Activated T-cell treated with anti-CD3 and anti-CD28 coated beads, Interleukin-2, amount 50 U/mL, for 1 hour (primary cell): Measurements from ENCODE around the gene SAG.

Experiments used
- DNase-seq: peaks from one replicate; pipeline ENCODE4 v3.0.0-alpha.2; 2020

SAG gene

GRCh38 chr2:233307565-233307964 lies at the start of gene SAG:
TSS of gene SAG (plus strand) at chr2:233307816. CDS start at chr2:233309190, 1,374 bp downstream.
- DNase-seq = no peak

- no peak for DNase-seq
Observed at GRCh38 chr2:233258211-233258610, 49.4 kb upstream of the SAG start.

DNA sequence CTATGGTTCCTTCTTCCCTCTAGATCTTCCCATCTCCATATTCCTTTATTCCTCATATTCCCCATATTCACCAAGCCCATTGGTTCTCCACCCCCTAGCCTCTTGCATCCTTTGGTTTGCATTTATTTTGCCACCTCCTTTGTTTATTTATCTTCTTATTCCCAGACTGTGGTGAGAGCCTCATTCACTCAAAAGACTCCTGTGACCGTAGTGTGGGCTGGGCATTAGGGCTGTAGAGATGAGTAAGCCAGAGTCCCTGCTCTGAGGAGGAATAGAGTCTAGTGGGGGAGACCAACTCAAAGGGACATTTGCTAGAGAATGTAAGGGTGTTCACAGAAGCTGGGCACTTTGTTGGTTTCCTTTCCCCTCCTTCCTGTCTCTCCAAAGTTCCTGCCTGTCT lies 47.9 kb upstream of the SAG start:
- no peak for DNase-seq

- no peak for DNase-seq
Observed at GRCh38 chr2:233260661-233261060, 47.0 kb upstream of the SAG start.

- no peak for DNase-seq
Observed at GRCh38 chr2:233261819-233262555, 45.6 kb upstream of the SAG start.

DNA sequence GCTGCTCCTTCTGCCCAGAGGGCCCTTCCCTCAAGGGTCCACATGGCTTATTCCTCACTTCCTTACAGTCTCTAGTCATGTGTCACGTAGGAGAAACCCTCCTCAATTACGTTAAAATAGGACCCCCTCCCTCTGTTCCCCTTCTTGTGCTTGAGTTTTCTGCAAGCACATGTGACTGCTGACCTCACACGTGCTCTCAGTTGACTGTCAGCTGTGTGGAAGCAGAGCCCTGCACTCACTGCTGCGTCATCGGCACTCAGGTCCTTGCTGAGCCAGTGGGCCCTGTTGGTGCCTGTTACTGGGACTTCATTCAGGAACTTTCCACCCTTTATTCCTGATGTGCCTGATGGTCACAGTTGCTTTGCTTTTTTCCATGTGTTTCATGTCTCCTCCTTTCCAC lies 45.1 kb upstream of the SAG start:
- DNase-seq = no peak

GRCh38 chr2:233263045-233263570 lies 44.5 kb upstream of the SAG start:
- DNase-seq = no peak

DNA sequence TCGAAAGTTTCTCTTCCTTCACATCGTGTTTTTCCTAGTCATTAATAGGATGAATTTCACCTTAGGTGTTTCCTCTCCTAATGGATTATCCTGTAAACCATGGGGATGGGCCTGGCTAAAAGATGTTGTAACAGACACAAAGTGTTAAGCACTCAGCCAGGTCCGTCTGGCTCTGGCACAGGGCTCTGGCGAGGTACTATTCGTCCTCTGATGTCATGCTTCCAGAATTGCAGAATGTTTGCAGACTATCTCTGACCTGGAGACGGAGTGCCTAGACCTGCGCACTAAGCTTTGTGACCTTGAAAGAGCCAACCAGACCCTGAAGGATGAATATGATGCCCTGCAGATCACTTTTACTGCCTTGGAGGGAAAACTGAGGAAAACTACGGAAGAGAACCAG lies 42.9 kb upstream of the SAG start:
- DNase-seq = no peak

- no peak for DNase-seq
Observed at GRCh38 chr2:233265899-233266431, 41.7 kb upstream of the SAG start.

GRCh38 chr2:233266481-233266880 lies 41.1 kb upstream of the SAG start:
- DNase-seq = no peak

- peak; percentile 78 for DNase-seq
Observed at GRCh38 chr2:233267516-233268245, 39.9 kb upstream of the SAG start.

GRCh38 chr2:233270366-233270765 lies 37.2 kb upstream of the SAG start:
- no peak for DNase-seq

DNA sequence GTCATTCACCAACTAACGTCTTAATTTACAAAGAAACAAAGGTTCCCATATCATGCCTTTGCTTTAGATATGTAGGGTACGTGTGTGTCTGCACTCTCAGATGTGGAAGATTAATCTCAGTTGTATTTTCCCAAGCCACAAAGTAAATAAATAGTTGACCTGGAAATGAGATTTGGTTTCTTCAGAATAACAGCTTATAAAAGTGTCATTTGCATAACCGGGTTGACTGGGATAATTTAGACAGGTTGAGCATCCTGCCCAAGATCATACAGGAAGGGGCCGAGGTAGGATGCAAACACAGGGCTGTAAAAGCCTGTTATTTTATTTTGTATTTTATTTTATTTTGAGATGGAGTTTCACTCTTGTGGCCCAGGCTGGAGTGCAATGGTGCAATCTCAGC lies 36.7 kb upstream of the SAG start:
- DNase-seq = no peak

DNA sequence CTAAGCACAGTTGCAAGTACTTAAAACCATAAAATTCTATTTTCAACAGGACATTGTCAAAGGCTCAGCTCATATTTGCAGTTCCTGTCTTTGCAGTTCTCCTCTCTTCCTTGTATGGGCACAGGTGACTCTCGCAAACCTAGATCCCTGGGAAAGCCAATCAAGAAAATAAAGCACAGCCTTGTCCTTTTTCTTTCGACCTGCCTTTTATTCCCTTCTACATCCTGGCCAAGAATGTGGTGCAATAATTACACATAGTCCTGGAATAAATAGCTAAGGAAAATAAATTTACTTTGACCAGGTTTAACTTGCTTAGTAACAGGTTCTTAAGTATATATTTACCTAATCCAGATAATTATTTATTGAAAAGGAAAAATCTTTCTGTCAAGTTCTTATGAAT lies 35.9 kb upstream of the SAG start:
- DNase-seq = no peak

DNA sequence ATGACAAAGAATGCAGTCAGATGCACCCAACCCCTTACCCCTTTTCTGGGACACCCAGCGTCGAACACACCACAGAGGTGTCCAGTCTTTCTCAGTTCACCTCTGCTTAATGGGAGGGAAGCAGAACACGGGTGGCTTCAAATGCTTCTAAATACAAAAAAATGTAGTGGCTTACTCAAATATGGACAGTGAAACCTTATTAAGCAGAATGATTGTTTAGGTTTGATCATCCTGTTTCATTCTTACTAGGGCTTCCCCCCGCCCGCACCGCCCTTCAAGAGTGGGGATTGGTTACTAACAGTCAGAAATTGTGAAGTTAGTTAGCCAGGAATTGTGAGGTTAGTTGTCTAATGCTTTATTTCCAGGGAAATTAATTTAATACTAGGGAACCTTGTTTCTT lies 34.5 kb upstream of the SAG start:
- no peak for DNase-seq

DNA sequence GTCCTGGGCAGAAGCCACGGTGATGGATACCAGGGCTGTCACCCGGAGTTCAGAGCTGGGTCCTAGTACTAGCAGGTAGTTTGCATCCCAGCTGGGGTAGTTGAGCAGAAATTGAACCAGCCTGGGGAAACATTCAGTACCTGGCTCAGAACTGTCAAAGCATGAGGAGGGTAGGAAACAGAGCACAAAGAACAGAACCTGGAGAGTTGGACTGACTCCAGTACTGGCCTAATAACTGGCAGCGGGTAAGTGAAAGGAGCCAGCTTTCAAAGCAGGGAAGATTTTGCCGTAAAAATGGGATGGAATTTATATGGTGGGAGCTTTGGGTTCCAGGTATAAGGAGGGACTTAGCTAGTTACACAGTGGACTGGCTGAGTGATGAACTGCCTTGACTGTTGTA lies 32.4 kb upstream of the SAG start:
- no peak for DNase-seq

DNA sequence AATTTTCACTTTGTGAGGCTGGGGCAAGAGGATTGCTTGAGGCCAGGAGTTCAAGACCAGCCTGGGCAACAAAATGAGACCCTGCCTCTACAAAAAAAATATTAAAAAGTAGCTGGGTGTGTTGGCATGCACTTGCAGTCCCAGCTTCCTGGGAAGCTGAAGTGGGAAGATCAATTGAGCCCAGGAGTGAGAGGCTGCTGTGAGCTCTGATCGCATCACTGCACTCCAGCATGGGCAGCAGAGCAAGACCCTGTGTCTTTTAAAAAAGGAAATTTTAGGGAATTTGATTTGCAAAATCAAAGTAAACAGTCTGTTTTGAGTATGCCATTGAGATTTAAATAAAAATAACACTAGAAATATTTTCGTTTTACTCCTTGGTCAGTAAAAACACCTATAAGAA lies 28.7 kb upstream of the SAG start:
- no peak for DNase-seq

DNA sequence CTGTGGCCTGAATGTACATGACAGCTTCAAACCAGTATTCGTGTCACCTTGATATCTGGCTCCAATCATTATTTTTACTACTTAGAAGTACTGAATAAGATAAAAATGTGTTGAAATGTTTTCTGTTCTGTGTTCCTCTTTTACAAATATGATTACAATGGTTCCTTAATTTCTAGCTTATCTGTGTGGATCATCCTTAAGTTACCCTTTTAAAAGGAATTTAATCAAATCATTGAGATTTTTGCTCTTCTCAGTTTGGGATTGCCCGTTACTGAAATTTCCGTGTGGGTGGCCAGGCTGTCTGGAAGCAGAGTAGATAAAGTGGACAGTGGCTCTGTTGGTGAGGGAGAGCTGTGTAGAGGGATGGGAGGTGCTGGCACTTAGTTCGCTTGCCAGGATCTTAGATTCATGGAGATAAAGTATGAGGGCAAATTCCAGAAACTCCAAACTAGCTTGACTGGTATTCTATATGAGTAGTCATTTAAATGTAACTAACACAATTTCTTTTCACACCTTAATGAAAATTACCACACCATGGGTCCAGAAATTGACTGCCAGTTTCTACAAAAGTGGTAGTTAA lies 27.4 kb upstream of the SAG start:
- no peak for DNase-seq

DNA sequence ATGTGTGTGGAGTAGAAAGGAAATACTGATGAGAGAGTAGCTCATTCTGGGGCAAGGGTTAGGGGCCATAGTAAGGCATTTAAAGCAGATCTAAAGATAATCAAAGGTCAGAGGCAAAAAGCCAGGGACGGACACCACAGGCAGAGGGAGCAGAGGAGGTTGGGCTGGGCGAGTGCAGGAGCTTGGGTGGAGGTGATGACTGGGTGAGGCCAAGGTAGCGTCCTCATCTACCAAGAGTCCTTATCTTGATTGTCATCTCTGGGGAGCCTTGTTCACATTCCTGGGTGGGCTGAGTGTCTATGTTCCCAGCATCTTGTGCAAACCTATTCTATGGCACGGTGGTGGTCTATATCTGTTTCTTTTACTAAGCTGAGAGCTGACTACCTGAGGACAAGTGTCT lies 26.1 kb upstream of the SAG start:
- no peak for DNase-seq

GRCh38 chr2:233281992-233282603 lies 25.5 kb upstream of the SAG start:
- DNase-seq = no peak

- no peak for DNase-seq
Observed at GRCh38 chr2:233285921-233286320, 21.7 kb upstream of the SAG start.

DNA sequence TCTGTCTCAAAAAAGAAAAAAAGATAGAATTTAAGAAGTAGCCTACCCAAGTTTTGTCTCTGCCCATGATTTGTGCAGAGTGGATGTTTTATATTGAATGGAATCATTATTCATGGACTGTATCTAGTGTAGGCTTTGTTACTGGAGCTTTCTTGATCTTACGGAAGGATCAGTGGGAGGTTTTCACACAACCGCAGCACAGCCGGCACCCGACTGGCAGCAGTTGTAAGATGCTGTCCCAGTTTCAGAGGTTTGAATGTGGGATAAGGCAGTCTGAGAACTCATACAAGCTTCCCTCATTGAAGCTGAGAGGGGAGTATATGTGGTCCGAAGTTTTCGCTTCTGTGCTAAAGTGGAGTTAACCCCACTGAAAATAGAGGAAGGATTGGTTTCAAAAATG lies 19.7 kb upstream of the SAG start:
- DNase-seq = no peak

GRCh38 chr2:233288663-233289062 lies 19.0 kb upstream of the SAG start:
- no peak for DNase-seq
